Endodermal cell (in vitro differentiated cells): ENCODE results near the gene ZFX. TPM values are rescaled to one million over a fixed set of nuclear protein-coding genes. Genes with fewer than 3 reads are reported as not detected.
"Not testable (repeated sequence)": the region's sequence is repeated elsewhere in the genome, so short reads cannot be mapped to it uniquely, and the experiment has no call there.

Experiments used
- DNase-seq: peaks from one replicate; pipeline ENCODE4 v3.0.0-alpha.2; 2017
- H3K27ac ChIP-seq: 2 replicates; pipeline ENCODE4 v1.5.1; 2013; ENCODE audit warnings: mild to moderate bottlenecking, low read depth, low read length, moderate library complexity
- H3K27me3 ChIP-seq: 2 replicates; pipeline ENCODE4 v1.6.1; 2013; ENCODE audit warnings: mild to moderate bottlenecking, low read length, moderate library complexity; ENCODE audit not compliant: insufficient read depth, control insufficient read depth, poor library complexity, severe bottlenecking
- H3K36me3 ChIP-seq: 2 replicates; pipeline ENCODE4 v1.7.0; 2013; ENCODE audit warnings: mild to moderate bottlenecking, low read length, moderate library complexity; ENCODE audit not compliant: control insufficient read depth, insufficient read depth
- H3K4me1 ChIP-seq: one replicate; pipeline ENCODE4 v1.7.0; 2013; ENCODE audit warnings: low read length; ENCODE audit not compliant: control insufficient read depth, insufficient read depth
- H3K4me3 ChIP-seq: 2 replicates; pipeline ENCODE4 v1.5.1; 2013; ENCODE audit warnings: mild to moderate bottlenecking, low read length, moderate library complexity
- H3K9ac ChIP-seq: 2 replicates; pipeline ENCODE4 v1.6.1; 2013; ENCODE audit warnings: mild to moderate bottlenecking, low read length, moderate library complexity; ENCODE audit not compliant: poor library complexity, severe bottlenecking; ENCODE audit errors: extremely low read depth
- H3K9me3 ChIP-seq: 2 replicates; pipeline ENCODE4 v1.6.1; 2013; ENCODE audit warnings: mild to moderate bottlenecking, low read length, moderate library complexity; ENCODE audit not compliant: control insufficient read depth
- H3K27ac Mint-ChIP-seq: 2 replicates; pipeline ENCODE4 v1.8.0; 2020; ENCODE audit warnings: mixed read lengths
- H3K27me3 Mint-ChIP-seq: 2 replicates; pipeline ENCODE4 v1.8.0; 2021; ENCODE audit warnings: mild to moderate bottlenecking, mixed read lengths; ENCODE audit not compliant: insufficient read depth
- H3K36me3 Mint-ChIP-seq: 2 replicates; pipeline ENCODE4 v1.8.0; 2020; ENCODE audit warnings: low read depth, mixed read lengths
- H3K4me1 Mint-ChIP-seq: 2 replicates; pipeline ENCODE4 v1.8.0; 2020; ENCODE audit warnings: mixed read lengths
- H3K4me3 Mint-ChIP-seq: 2 replicates; pipeline ENCODE4 v1.8.0; 2020; ENCODE audit warnings: mild to moderate bottlenecking, moderate library complexity, mixed read lengths
- H3K9me3 Mint-ChIP-seq: 2 replicates; pipeline ENCODE4 v1.8.0; 2020; ENCODE audit warnings: mild to moderate bottlenecking, mixed read lengths
- CTCF ChIP-seq: fragments of 200-600 bp; sonication (generic); conservative IDR thresholded peaks from 2 replicates; pipeline ENCODE4 v1.5.0; 2021; ENCODE audit warnings: antibody characterized with exemption, mild to moderate bottlenecking
- WGBS, 2 experiments: methylation state at CpG; one replicate each; pipeline versions ENCODE4 v1.1.5 to v1.1.7; 2013; ENCODE audit warnings: missing lambda C conversion rate in 2 of 2, mixed read lengths in 1 of 2; ENCODE audit not compliant: insufficient coverage in 1 of 2, insufficient read length in 1 of 2; 5-methylcytosine and 5-hydroxymethylcytosine counted together
- total RNA-seq, 2 donors: library from RNA; stranded (reverse); fragmentation: NEBNext Ultra II Directional in 1 of 2; extraction: Animal tissue kit (Norgen Biotek cat#: 25700) in 1 of 2; gene quantifications; 2 replicates in 1 of 2; 3 replicates in 1 of 2; pipeline ENCODE4 v1.2.1, GENCODE V29; 2021

Gene ZFX
- total RNA-seq, 2 donors from 2014 or later: 20.3 to 51.0 TPM

DNA sequence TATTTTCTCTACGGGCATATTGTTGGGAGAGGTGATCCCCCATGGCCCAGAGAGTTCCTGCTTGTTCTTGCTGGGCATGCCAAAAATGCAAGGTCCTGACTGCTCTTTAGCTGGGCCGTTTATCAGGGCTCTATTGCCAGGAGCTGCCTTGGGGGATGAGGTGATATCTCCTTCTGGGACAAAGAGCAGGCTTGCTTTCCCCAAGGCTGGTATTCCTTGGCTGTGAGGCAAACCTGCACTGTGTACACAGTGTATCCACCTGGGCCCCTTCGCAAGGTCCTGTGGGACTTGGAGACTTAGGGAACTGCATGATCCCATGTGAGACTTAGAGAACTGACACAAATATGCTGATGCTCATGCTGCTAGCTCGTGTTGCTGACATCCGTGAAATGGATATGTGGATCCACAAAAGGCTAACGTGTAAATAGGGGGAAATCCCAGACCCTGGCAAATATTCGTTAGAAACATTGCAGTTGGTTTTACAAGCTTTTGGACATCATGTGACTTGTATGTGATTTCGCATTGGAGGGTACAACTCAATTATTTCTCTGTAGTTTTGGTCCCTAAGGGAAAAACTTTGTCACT lies 24.4 kb upstream of the ZFX start:
- H3K27ac Mint-ChIP-seq: no peak overlapping the region
- no peaks in the 10 kb centered on the region for H3K9me3 ChIP-seq
- no peaks in the 10 kb centered on the region for H3K4me1 ChIP-seq
- H3K36me3 Mint-ChIP-seq: no peaks in the 10 kb centered on the region
- no peak overlapping the region for H3K27ac ChIP-seq
- H3K9me3 Mint-ChIP-seq: no peaks in the 10 kb centered on the region
- H3K27me3 ChIP-seq: peaks cover 1% of the 10 kb centered on the region
- peaks cover 71% of the 10 kb centered on the region for H3K27me3 Mint-ChIP-seq
- no peak overlapping the region for H3K9ac ChIP-seq
- 84 to 90% methylated on average over 2 to 8 of the region's 8 CpGs for WGBS, 2 experiments
- H3K4me3 Mint-ChIP-seq: no peak overlapping the region
- no peaks in the 10 kb centered on the region for H3K36me3 ChIP-seq
- no peak for DNase-seq
- no peak overlapping the region for H3K4me3 ChIP-seq
- H3K4me1 Mint-ChIP-seq: peaks cover 12% of the 10 kb centered on the region
- no peak for TF ChIP-seq CTCF

DNA sequence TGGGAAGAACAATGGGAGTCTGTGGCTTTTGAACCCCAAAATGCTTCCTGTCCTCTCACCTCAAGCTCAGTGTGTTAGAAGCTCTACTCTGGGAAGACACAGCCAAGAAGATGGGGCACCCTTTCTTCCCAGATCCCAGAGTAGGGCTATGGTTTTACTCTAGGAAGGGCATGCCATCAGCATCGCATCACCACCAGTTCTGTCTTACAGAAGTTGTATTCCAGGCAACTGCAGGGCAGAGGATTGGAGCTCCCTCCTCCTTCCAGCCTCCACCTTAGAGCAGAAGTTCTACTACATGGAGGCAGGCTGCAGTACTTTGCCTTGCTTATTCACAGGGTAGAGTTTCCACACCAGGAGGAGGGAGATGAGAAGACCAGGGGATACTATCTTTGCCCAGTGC lies 18.1 kb upstream of the ZFX start:
- Mint-ChIP-seq H3K9me3 (no peaks in the 10 kb centered on the region), H3K4me3 (no peak overlapping the region), H3K4me1 (peaks cover 8% of the 10 kb centered on the region), H3K27me3 (peaks cover 61% of the 10 kb centered on the region), H3K36me3 (no peaks in the 10 kb centered on the region), H3K27ac (no peak overlapping the region)
- H3K9me3 ChIP-seq: no peaks in the 10 kb centered on the region
- TF ChIP-seq CTCF: no peak
- H3K4me3 ChIP-seq: no peak overlapping the region
- no peak overlapping the region for H3K9ac ChIP-seq
- H3K4me1 ChIP-seq: no peaks in the 10 kb centered on the region
- no peak overlapping the region for H3K27ac ChIP-seq
- 100% methylated on average over 1 of the region's 1 CpG; no CpG with 5 or more reads in 1 of the 2 experiments for WGBS, 2 experiments
- peaks cover 8% of the 10 kb centered on the region for H3K27me3 ChIP-seq
- no peak for DNase-seq
- H3K36me3 ChIP-seq: no peaks in the 10 kb centered on the region

DNA sequence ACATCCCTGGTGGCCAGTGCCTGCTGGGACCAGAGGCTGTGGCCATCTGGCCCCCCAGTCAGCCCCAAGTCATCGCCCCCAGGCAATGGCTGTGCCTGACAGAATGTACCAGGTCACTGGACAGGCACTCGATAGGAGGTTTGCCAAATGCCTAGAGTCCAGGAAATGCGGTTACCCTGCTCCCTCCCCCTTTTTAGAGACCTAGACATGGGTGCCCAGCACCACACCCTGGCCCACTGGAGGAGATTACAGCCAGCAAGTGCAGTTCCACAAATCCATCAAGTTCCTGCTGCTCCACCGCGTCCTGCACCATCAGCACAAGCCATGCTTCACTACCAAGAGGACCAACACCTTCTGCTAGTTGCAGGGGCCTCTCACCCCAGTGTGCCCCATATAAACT lies 16.2 kb upstream of the ZFX start:
- Mint-ChIP-seq H3K36me3 (no peaks in the 10 kb centered on the region), H3K9me3 (no peaks in the 10 kb centered on the region), H3K4me3 (no peak overlapping the region), H3K4me1 (peaks cover 8% of the 10 kb centered on the region), H3K27ac (no peak overlapping the region), H3K27me3 (peaks cover 49% of the 10 kb centered on the region)
- Histone ChIP-seq H3K9me3 (no peaks in the 10 kb centered on the region), H3K27me3 (peaks cover 8% of the 10 kb centered on the region), H3K9ac (no peak overlapping the region), H3K36me3 (no peaks in the 10 kb centered on the region), H3K4me1 (no peaks in the 10 kb centered on the region), H3K27ac (no peak overlapping the region), H3K4me3 (no peak overlapping the region)
- 84 to 100% methylated on average over 2 to 5 of the region's 5 CpGs for WGBS, 2 experiments
- no peak for DNase-seq
- TF ChIP-seq CTCF: no peak

- not testable (repeated sequence) for H3K27ac ChIP-seq, H3K4me1 ChIP-seq, H3K27ac Mint-ChIP-seq, H3K9ac ChIP-seq, DNase-seq, H3K36me3 Mint-ChIP-seq, H3K36me3 ChIP-seq, H3K4me3 ChIP-seq, H3K9me3 ChIP-seq, H3K9me3 Mint-ChIP-seq, H3K4me1 Mint-ChIP-seq, H3K4me3 Mint-ChIP-seq, H3K27me3 ChIP-seq
- 47 to 72% methylated on average over 5 to 7 of the region's 9 CpGs for whole genome bisulfite sequencing, 2 experiments
- H3K27me3 Mint-ChIP-seq: peaks cover 27% of the 10 kb centered on the region
Measured at GRCh38 chrX:24135768-24136167, 13.8 kb upstream of the ZFX start.
